Bone marrow (tissue), 2 donors: Measurements from ENCODE around the gene ANO7.

Experiments
- DNase-seq, 2 donors: peaks; one replicate each; lab custom pipeline; 2025; lab: John Stamatoyannopoulos, UW

The ANO7 gene

DNA sequence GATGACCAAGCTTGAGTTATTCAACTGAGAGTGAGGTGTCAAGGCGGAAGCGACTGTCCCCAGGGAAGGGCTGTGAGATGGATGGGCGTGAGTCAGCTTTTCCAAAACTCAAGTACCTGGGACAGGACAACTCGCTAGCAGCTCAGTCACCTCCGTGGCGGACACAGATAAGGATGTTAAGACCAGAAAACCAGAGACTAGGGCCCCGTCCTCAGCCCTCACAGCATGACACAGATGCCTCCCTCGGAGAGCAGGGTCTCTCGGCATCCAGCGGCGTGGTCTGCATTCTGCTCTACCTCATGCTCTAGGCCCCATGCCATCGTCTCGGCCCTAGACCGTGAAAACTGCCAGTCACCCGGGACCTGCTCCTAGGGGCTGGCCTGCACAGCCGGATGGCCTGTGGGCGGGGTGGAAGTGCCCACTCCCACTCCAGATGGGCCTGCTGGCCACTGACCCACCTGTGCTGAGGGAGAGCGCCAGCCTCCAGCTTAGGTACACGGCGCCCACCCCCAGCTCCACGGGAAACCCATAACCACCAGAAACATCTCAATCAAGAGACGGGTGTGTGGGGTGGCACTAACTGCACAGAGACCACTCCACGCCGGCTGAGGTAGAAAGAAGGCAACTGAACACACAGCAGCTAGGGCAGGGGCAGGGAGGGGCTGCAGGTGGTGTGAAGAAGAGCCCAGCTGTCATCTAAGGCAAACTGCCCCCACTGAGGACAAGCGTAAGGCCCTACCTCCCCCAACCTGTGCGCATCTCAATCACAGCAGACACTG, 39.8 kb downstream of the ANO7 start:
- no peak for DNase-seq

DNA sequence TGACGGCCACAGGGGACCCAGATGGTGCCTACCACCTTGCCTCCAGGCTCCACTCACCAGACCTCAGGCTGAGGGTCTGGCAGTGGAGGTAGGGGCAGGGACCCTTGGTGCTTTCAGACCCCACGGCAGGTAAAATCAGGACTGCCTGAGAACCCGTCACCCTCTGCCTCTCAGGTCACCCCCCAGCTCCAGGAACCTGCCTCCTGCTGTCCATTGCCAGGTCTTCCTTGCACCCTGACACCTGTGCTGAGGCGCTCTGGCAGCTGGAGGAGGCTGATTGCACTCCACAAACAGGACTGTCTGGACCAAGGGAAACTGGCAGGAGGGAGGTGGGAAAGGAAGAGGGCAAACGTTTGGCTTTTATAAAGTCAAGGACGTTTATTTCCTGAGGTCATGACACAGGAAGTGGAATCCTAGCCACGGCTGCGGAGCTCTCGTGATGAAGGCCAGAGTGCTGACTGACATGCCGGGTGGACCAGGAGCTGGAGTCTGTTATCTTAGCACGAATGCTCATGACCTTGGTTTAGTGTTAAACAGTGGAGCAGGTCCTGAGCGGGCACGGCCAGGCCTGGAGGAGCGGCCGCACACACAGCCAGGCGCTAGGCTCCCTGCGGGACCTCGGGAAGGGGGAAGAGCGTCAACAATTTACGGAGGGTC, 40.5 kb downstream of the ANO7 start:
- no peak for DNase-seq

DNA sequence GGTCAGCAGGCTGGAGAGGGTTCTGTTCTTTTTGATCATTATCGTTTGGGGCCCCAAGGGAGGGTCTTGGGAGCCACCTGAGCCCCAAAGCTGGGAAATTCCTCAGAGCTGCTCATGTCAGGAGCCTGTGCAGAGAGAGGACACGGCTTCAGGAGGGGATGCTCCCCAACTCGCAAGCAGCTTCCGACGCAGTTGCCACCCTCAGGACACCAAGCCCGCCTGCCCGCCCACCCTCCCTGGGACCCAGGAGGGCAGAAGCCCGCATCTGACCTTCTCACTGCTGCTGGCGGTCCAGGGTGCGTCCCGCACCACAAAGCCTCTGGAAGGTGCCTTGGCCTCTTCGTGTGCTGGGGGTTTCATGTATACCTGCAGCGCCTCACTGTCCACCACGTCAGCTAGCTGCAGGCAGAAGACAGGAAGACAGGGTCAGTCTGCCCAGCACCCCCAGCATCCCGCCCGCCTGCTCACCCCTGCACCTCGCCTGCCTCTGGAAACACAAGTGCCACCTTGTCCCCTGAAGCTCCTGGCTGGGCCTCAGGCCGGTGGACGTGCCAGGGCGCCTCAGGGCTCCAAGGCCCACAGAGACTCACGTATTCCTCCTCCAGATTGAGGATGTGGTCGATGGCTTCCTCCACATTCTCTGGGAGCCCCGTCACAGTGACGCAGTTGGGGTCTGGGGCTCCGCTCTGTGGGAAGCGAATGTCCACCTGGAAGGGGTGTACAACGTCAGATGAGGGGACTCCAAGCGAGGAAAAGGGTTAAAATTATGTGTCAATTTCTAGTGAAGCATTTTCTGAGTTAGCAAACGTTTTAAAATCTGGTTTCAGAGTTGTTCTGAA, 41.3 kb downstream of the ANO7 start:
- no peak for DNase-seq

DNA sequence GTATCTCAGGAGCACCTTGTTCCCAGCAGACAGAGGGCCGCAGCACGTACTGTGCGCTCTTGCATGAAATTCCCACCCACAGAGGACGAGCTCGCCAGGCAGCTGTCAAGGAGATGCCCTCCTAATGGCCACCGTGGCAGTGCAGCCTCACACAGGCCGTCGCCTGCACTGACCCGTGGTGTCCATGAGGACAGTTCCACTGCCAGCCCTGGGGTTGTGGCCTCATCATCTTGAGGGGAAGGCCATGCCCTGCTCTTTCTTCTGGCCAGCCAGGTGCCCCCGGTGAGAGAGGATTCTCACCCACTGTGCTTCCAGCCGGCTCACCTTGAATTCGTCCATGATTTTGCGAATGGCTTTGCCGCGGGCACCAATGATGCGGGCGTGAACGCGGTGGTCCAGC, 42.0 kb downstream of the ANO7 start:
- no peak for DNase-seq

DNA sequence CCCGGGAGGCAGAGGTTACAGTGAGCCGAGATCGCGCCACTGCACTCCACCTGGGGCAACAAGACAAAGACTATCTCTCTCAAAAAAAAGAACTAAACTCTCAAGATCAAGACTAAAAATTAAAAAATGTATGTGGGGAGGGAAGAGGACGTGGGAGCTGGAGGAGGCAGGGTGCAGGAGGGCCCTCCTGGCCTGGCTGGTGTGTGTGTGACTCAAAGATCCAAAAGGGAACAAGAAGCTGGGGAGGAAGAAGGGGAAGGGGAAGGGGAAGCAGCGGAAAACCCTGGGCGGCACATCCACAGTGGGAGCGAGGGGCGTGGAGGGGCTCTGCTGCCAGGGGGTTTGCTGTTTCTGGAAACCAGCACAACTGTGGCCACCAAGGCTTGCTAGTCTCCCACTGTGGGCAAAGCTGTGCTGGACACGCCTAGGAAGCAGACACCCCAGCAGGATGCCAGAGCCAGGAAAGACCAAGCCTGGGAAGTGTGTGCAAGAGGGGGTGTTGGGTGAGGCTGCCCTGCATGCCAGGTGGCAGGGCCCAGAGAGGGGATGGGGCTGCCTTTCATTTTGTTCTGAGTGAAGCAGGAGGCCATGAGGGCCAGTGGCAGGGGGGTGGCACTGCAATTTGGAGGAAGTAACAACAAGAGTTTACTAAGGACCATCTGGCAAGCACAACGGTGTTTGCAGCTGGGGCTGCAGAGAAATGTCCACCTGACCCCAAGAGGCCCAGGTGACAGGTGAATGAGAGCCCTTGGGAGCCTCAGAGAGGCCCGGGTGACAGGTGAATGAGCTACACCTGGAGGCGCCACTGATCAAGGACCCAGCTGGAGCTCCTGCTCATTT, 44.5 kb downstream of the ANO7 start:
- DNase-seq, result no peak

DNA sequence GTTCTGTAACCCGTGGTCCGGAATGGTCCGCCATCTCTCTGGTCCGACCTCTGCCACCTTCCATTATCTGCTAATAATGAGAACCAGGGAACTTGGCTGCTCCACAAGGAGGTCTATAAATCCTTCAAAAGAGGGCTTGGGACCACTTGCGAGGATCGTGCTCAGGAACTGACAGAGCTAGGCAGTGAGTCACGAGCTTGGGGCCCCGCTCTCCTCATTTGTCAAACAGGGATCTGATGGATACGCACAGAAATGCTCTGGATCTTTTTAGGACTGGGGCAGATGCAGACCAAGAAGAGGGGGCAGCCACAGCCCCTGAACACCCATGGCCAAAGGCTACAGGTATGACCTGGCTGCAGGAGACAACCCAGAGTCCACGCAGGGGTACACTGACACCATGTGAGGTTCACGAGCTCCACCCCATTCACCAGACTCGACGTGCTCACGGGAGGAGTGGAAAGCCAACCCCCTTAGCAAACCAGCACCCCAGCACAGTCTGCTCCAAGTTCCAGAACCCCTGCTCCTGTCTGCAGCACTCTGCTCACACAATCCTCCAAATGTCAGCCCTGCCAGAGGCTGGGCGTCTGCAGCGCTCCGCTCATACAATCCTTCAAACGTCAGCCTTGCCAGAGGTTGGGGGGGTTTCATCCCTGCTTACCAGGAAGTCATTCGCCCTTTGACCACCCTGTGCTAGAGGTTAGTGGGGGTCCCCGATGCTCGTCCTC, 45.8 kb downstream of the ANO7 start:
- no peak for DNase-seq

DNA sequence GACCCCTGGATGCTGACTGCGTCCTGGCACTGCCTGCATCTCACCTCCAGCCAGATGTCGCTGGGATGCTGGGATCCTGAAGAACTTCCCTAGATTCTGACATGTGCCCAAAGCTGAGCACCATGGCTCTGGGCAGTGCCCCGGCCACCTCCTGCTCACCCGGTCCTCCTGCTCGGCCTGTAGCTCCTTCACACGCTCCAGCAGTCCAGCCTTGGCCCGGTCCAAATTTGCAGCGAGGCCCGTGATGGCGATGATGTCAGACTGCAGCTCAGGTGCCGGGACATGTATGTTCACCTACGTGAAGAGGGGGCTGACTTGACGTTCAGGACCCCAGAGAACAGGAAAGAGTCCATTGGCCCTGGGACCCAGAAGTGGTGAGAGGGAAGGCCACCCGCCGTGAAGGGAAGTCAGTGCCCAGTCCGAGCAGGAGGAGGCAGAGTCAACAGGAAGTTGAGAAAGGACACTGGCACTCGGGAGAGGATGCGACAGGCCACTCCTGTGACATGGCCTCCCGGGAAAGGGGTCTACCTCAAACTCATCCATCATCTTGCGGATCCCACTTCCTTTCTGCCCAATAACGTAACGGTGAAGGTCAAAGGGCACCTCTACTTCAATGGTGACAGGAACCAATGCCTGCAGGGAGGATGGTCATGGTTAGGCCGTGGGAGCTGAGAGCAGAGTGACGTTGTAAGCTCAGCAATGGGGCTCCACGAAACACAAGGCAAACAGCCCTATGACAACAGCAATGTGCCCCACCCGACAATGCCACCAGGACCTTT, 46.7 kb downstream of the ANO7 start:
- no peak for DNase-seq

DNA sequence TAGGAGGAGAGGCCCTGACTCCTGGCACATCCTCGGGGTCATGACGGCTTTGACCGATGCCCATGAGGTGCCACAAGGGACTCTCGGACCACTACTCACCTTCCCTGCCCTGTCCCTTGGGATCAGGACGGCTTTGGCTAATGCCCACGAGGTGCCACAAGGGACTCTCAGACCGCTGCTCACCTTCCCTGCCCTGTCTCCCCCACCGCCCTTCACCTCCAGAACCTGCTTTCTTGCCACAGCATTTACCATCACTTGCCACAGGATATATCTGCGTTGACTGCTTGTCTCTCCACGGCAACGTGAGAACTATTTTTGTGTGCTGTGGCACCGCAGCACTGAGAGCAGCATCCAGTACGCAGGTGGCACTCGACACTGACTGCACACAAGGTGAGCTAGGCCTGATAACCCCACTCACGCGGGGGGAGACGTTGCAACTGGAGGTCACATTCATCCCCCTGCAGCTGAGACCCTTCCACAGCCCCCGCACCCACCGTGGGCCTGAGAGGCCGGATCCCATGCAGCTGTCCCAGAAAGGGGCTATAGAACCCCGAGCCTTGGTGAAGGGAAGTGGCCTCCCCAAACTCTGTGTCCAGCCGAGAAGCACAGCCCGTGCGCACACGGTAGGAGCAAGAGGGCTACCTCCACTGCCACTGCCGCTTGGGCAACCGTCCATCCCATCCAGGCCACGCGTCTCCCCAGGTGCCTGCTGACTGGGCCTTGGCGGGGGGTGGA, 47.5 kb downstream of the ANO7 start:
- DNase-seq, result no peak

DNA sequence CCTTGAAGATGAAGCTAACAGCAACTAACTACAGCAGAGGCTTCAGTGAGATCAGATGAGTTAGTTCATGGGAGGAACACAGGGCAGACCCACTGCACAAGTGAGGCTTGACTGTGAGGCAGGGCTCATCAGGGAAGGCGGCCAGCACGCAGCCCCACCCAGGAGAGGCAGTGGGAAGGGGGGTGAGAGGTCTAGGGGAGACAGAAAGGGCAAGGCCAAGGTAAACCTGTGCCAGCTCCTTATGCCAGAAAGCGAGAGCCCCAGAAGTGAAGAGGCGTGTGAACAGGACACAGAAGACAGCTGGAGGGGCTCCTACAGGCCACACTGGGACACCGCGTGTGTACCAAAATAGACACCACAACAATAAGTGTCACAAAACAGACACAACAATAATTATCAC, 48.6 kb downstream of the ANO7 start:
- DNase-seq, result no peak

DNA sequence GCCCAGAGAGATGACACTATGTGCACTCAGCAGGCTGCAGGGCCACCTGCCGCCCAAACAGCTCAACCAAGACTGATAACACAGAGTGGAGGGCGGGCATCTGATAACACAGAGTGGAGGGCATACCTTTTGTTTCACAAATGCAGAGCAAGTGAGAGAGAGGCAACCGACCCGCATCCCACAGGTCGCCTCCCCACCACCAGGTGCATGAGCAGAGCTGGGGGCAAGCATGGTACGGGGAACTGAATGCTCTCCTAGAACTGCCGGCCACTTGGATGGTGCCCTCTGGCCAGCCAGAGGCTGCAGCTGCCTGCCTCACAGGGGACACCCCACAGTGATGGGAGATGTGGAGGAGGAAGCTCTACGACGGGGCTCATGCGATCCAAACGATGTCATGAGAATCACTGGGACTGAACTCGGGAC, 49.5 kb downstream of the ANO7 start:
- DNase-seq, result no peak

DNA sequence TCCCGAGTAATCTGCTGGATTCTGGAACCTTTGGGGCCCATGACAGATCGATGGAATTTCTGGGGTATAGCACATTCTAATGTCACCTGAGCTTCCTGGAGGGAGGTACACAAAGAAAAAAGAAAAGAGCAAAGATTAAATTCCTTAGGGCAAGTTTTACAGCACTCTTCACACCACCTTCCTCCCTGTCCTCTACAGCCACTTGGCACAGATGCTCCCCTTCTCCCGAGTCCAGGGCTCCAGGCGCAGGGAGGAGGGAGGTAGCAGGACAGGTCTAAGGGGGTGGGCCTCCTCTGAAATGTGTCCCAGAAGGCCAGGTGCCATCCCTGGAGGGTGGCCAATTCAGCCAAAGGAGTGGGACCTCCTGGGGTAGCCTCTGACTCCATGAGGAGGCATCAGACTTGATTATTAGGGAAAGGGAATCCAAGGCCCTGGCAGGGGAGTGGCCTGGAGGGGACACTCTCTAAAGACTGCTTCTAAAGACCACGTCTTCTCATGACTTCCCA, 50.3 kb downstream of the ANO7 start:
- no peak for DNase-seq

DNA sequence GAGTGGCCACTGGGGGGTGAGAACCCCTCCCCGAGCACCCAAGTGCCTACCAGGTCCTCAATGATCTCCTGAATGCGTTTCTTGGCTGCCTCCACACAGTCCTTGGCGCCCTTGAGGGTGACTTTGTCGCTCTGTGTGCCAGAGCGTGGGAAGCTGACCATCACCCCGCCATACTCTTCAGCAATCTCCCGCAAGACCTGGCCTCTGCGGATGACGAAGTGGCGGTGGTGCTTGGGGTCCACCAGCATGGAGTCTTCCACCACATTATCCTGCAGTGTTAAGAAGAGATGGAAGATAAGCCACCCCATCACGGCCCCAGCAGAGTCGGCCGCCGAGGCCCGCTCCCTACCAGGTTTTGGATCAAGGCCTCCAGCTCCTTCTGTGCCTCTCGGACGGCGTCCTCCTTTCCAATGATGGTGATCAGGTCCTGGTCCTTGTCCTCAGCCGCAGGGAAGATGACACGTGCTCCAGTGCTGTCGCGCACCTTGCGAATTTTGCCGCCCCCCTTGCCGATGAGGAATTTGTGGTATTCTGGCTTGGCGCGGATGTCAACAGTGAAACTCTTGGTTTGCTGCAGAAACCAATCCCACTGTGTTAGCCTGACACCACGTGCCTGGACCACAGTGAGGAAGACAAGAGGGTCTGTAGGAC, 51.2 kb downstream of the ANO7 start:
- DNase-seq, result no peak

DNA sequence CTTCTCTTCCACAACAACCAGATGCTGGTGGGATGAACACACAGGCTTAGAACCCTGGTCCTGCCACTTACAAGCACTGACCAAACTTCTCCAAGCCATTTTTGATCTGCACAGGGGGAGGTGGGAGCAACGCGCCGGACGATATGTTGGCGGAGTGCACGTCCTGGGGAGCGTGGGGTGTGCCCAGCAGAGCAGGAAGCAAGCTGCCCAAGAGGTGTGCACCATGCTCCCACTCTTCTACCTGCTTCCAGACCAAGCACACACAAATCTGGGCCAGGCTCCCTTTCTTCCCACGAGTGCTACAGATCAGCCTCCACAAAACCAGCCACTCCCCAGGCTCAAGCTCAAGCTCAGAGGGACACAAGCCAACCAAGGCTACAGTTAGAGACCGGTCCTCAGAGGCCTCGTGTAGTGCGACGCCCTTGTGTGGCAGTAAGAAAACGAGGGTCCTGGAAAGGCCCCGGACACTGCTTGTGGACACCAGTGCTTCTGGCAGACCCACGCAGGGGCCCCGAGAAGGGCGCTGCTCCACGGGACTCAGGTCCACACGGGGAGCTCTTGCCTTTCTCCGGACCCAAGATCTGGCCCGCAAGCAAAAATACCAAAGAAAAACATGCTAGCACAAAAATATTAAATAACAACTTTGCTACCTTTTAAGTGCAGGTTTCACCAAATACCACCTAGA, 52.0 kb downstream of the ANO7 start:
- no peak for DNase-seq

DNA sequence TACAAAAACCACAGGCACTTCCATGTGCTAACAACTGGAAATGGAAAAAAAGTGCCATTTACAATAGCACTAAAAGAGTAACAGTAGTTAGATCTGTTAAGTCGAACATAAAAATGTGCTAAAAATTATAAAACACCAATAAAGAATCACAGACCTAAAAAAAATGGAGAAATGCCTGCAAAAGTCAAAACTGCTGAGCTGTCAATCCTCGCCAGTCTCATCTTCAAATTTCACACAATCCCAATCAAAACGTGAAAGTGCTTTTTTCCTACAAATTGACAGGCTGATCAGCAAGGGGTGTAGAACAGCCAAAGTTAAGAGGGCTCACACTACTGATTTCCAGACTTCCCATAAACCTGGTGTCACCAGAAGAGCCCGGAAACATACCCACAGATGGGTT, 53.2 kb downstream of the ANO7 start:
- no peak for DNase-seq

DNA sequence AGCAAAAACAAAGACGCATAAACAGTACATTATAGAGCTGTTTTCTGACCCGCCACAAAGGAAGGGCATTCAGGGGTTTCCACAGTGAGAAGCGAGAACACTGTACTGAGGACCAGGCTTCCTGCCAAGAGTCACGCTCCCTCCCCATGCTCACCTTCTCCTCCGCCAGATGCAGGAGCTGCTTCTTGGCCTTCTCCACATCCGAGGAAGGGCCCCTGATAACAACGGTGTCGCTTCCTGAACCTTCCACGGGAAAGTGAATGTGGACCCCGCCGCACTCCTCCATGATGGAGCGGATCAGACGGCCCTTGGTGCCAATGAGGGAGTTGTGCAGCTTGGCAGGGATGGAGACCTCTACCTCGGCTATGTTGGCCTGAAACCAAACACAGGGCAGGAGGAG, 53.8 kb downstream of the ANO7 start:
- DNase-seq, result no peak

DNA sequence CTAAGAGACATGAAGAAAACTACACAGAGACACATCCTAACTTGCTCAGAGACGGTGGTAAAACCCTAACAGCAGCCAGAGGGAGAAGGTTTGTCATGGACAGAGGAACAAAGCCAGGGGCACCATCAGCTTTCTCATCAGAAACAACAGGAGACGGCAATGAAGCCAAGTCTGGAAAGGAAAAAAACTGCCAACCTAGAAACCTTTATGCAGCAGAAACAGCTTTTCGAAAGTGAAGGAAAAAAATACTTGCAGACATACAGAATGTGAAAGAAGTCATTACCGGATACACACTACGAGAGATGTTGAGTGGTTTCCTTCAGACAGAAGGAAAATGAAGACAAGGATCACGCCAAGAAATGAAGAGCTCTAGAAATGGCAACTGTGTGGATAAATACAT, 55.9 kb downstream of the ANO7 start:
- DNase-seq, result no peak

DNA sequence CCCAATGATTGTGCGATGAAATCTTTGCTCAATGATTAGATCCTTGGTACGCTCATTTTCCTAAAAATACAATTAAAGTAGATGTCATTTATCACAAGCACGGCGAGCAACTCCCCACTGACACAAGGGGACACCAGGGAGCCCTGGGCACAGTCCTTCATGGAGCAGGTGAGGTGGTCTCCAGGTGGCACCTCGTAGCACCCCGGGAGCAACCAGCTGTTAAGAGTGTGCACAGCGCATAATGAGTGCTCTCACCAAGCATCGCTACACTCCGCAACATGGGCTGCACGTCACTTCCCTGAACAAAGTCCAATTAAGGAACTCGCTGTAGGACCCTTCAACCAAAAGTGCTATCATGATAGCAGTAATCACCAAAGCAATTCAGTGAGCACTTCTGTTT, 59.8 kb downstream of the ANO7 start:
- DNase-seq, result no peak

DNA sequence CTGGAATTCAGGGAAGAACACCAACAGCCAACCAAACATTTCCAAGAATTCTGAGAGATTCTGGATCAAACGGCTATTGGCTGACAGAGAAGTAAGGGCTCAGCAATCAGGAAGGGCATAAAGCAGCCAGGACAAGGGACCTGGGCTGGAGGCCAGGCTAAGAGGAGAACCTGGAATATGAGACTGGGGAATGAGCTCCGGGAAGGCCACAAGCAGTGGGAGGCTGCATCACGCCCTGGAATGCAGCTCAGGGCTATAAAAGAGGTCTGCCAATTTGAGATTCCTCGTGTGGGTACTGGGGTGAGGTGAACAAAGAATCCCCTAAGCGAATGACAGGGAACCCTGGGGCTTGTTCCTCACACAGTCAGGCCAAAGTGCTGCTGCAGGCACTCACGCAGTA, 60.4 kb downstream of the ANO7 start:
- DNase-seq, result no peak

DNA sequence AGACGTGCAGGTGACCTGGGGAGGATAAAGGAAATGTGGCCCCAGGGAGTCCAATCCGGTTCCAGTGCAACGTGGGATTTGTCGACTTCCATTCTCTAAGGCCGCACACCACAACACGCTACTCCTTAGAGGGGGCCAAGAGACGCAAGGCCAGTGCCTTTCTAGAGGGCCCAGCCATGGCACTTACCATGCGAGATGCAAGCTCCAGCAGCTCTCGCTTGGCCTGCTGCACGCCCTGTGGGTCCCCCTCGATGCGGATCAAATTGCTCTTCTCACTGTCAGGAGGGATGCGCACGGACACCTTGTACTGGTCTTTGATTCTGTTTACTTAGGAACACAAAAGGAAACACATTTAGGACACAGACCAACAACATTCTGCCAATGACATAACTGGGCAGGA, 61.2 kb downstream of the ANO7 start:
- DNase-seq, result no peak
